DMS 273 treated with DMSO at 0.1 percent for 48 hours (cell line): Measurements from ENCODE around the gene ZPLD1.

ENCODE experiments used
- DNase-seq: peaks from one replicate; lab custom pipeline; 2025; lab: John Stamatoyannopoulos, UW

ZPLD1 gene

GRCh38 chr3:102470066-102470465 lies 35.3 kb downstream of the ZPLD1 start:
- no peak for DNase-seq

GRCh38 chr3:102471001-102471400 lies 36.2 kb downstream of the ZPLD1 start:
- DNase-seq = no peak

GRCh38 chr3:102471491-102471890 lies 36.7 kb downstream of the ZPLD1 start:
- no peak for DNase-seq

GRCh38 chr3:102473648-102474047 lies 38.8 kb downstream of the ZPLD1 start:
- DNase-seq = no peak

- no peak for DNase-seq
Observed at GRCh38 chr3:102474207-102474606, 39.4 kb downstream of the ZPLD1 start.

- DNase-seq = no peak
Observed at GRCh38 chr3:102476198-102476597, 41.4 kb downstream of the ZPLD1 start.

GRCh38 chr3:102478160-102478559 lies 43.3 kb downstream of the ZPLD1 start:
- DNase-seq = no peak

GRCh38 chr3:102480139-102480538 lies 45.3 kb downstream of the ZPLD1 start:
- no peak for DNase-seq

- DNase-seq = no peak
Observed at GRCh38 chr3:102481050-102481449, 46.2 kb downstream of the ZPLD1 start.

GRCh38 chr3:102483556-102483955 lies 48.7 kb downstream of the ZPLD1 start:
- peak; percentile 68 for DNase-seq

- no peak for DNase-seq
Observed at GRCh38 chr3:102484363-102484762, 49.5 kb downstream of the ZPLD1 start.

GRCh38 chr3:102485701-102486100 lies 50.9 kb downstream of the ZPLD1 start:
- no peak for DNase-seq

GRCh38 chr3:102488331-102488730 lies 53.5 kb downstream of the ZPLD1 start:
- DNase-seq = no peak

- no peak for DNase-seq
Observed at GRCh38 chr3:102492300-102492699, 57.5 kb downstream of the ZPLD1 start.

- DNase-seq = no peak
Observed at GRCh38 chr3:102497571-102497970, 62.8 kb downstream of the ZPLD1 start.

- no peak for DNase-seq
Observed at GRCh38 chr3:102505542-102505941, 70.7 kb downstream of the ZPLD1 start.

GRCh38 chr3:102510663-102511062 lies 75.8 kb downstream of the ZPLD1 start:
- peak; percentile 55 for DNase-seq

- no peak for DNase-seq
Observed at GRCh38 chr3:102511168-102511567, 76.4 kb downstream of the ZPLD1 start.

GRCh38 chr3:102511639-102512038 lies 76.8 kb downstream of the ZPLD1 start:
- no peak for DNase-seq

- no peak for DNase-seq
Observed at GRCh38 chr3:102512734-102513504, 78.1 kb downstream of the ZPLD1 start.

GRCh38 chr3:102514241-102514640 lies 79.4 kb downstream of the ZPLD1 start:
- peak; percentile 57 for DNase-seq

- no peak for DNase-seq
Observed at GRCh38 chr3:102521246-102521645, 86.4 kb downstream of the ZPLD1 start.

- DNase-seq = no peak
Observed at GRCh38 chr3:102525624-102526023, 90.8 kb downstream of the ZPLD1 start.

- no peak for DNase-seq
Observed at GRCh38 chr3:102526865-102527264, 92.0 kb downstream of the ZPLD1 start.
